A549 (cell line): ENCODE measurements around the gene NR3C1. TPM values are rescaled to one million over a fixed set of nuclear protein-coding genes. Genes with fewer than 3 reads are reported as not detected.

Source experiments
- ATAC-seq, 2 experiments: fragments of 200-7000 bp in 1 of 2; fragments of >200 bp in 1 of 2; cut with Nextera tagmentation in 1 of 2; cut with Tn5 transposase in 1 of 2; 3 replicates each; pipeline versions ENCODE4 v1.8.0 to v1.9.1; 2018 to 2020; ENCODE audit warnings: mild to moderate bottlenecking in 1 of 2, moderate library complexity in 1 of 2
- CTCF ChIA-PET: fragments of 300-600 bp; sonication (Branson Sonifier 250); formaldehyde crosslinking; extraction: SDS; loops from one replicate; lab custom pipeline; 2021; ENCODE audit warnings: antibody characterized with exemption, inconsistent platforms; lab: Yijun Ruan, JAX
- POLR2A ChIA-PET: fragments of 350-600 bp; formaldehyde crosslinking; extraction: SDS; loops from one replicate; lab custom pipeline; 2021; ENCODE audit warnings: antibody characterized with exemption, inconsistent platforms; lab: Yijun Ruan, JAX
- DNase-seq, 2 experiments: peaks; one replicate each; pipeline versions ENCODE4 v3.0.0 to v3.0.0-alpha.2; 2011 to 2016; ENCODE audit warnings: low read depth in 1 of 2, low spot score in 1 of 2
- FAIRE-seq: peaks from 2 replicates; lab custom pipeline; 2011; peaks lifted over from hg19 to GRCh38; lab: Jason Lieb, UNC
- H3K27ac ChIP-seq, 2 experiments: fragments of >200 bp; sonication (Bioruptor Twin); formaldehyde crosslinking; 3 replicates each; pipeline ENCODE4 v1.5.1; 2016 to 2017
- H3K4me1 ChIP-seq: fragments of >200 bp; sonication (Bioruptor Twin); formaldehyde crosslinking; 3 replicates; pipeline ENCODE4 v1.6.1; 2016
- H3K4me2 ChIP-seq: fragments of >200 bp; sonication (Bioruptor Twin); formaldehyde crosslinking; 3 replicates; pipeline ENCODE4 v1.6.1; 2016
- H3K4me3 ChIP-seq: fragments of >200 bp; sonication (Bioruptor Twin); formaldehyde crosslinking; 3 replicates; pipeline ENCODE4 v1.5.1; 2016
- H3K9me3 ChIP-seq: fragments of >200 bp; sonication (Bioruptor Twin); formaldehyde crosslinking; 3 replicates; pipeline ENCODE4 v1.6.1; 2016
- ATOH8 ChIP-seq: fragments of 250-450 bp; sonication (Bioruptor Pico); IDR thresholded peaks from 2 replicates; pipeline ENCODE4 v1.5.0; 2020; ENCODE audit warnings: low read depth, mild to moderate bottlenecking, moderate library complexity
- BCL3 ChIP-seq: fragments of >200 bp; sonication (Bioruptor Twin); formaldehyde crosslinking; IDR thresholded peaks from 3 replicates; pipeline ENCODE4 v1.6.1; 2016
- BHLHE40 ChIP-seq: IDR thresholded peaks from 2 replicates; pipeline ENCODE4 v1.6.1; 2012; ENCODE audit warnings: low read depth, low read length, inconsistent platforms
- CBX8 ChIP-seq: fragments of 200-600 bp; sonication (generic); IDR thresholded peaks from 2 replicates; pipeline ENCODE4 v1.6.1; 2016
- CHD4 ChIP-seq: fragments of 200-600 bp; sonication (generic); IDR thresholded peaks from 2 replicates; pipeline ENCODE4 v1.6.1; 2016; ENCODE audit warnings: antibody characterized with exemption, mild to moderate bottlenecking, borderline replicate concordance
- CTCF ChIP-seq: fragments of >200 bp; sonication (Bioruptor Twin); formaldehyde crosslinking; IDR thresholded peaks from 3 replicates; pipeline ENCODE4 v1.5.1; 2016
- E2F6 ChIP-seq: IDR thresholded peaks from 2 replicates; pipeline ENCODE4 v1.6.1; 2012; ENCODE audit warnings: low read depth, borderline replicate concordance
- FOSL2 ChIP-seq, 2 experiments: fragments of 450-650 bp in 1 of 2; fragments of >200 bp in 1 of 2; sonication (Bioruptor Twin) in 1 of 2; formaldehyde crosslinking; IDR thresholded peaks; 2 replicates each; pipeline versions ENCODE4 v1.5.0 to v1.6.1; 2016 to 2020; ENCODE audit warnings: mild to moderate bottlenecking in 1 of 2, moderate library complexity in 1 of 2
- FOXS1 ChIP-seq: fragments of 250-450 bp; sonication (Bioruptor Pico); IDR thresholded peaks from 2 replicates; pipeline ENCODE4 v1.5.0; 2020; ENCODE audit warnings: mild to moderate bottlenecking, moderate library complexity
- GATA3 ChIP-seq: IDR thresholded peaks from 2 replicates; pipeline ENCODE4 v1.6.1; 2012; ENCODE audit warnings: borderline replicate concordance
- HDAC2 ChIP-seq: fragments of 200-600 bp; sonication (generic); IDR thresholded peaks from 2 replicates; pipeline ENCODE4 v1.6.1; 2016
- HES2 ChIP-seq: fragments of >200 bp; sonication (Bioruptor Twin); formaldehyde crosslinking; IDR thresholded peaks from 2 replicates; pipeline ENCODE4 v1.6.1; 2016
- HOXB13 ChIP-seq: fragments of 250-450 bp; sonication (Bioruptor Pico); IDR thresholded peaks from 2 replicates; pipeline ENCODE4 v1.5.0; 2020; ENCODE audit warnings: low read depth, mild to moderate bottlenecking, moderate library complexity
- HOXB5 ChIP-seq: fragments of 250-450 bp; sonication (Bioruptor Pico); IDR thresholded peaks from 2 replicates; pipeline ENCODE4 v1.5.0; 2020; ENCODE audit warnings: mild to moderate bottlenecking, moderate library complexity
- JUN ChIP-seq, 2 experiments: fragments of >200 bp; sonication (Bioruptor Twin); formaldehyde crosslinking; IDR thresholded peaks; 2 replicates in 1 of 2; 3 replicates in 1 of 2; pipeline ENCODE4 v1.6.1; 2016 to 2017
- JUNB ChIP-seq: fragments of >200 bp; sonication (Bioruptor Twin); formaldehyde crosslinking; IDR thresholded peaks from 2 replicates; pipeline ENCODE4 v1.6.1; 2016
- KDM1A ChIP-seq: fragments of 200-600 bp; sonication (generic); IDR thresholded peaks from 2 replicates; pipeline ENCODE4 v1.6.1; 2016; ENCODE audit warnings: low read depth, mild to moderate bottlenecking
- KDM5A ChIP-seq: fragments of 200-600 bp; sonication (generic); IDR thresholded peaks from 2 replicates; pipeline ENCODE4 v1.6.1; 2016; ENCODE audit warnings: antibody characterized with exemption, mild to moderate bottlenecking
- MAX ChIP-seq: IDR thresholded peaks from 2 replicates; pipeline ENCODE4 v1.6.1; 2012
- NFE2L2 ChIP-seq: fragments of 150-350 bp; conservative IDR thresholded peaks from 2 replicates; pipeline ENCODE4 v1.6.1; 2014; ENCODE audit warnings: low read length
- NPAS2 ChIP-seq: fragments of 250-450 bp; sonication (Bioruptor Pico); IDR thresholded peaks from 2 replicates; pipeline ENCODE4 v1.8.0; 2022; ENCODE audit warnings: mild to moderate bottlenecking, moderate library complexity, borderline replicate concordance
- POLR2A ChIP-seq: IDR thresholded peaks from 2 replicates; pipeline ENCODE4 v1.6.1; 2012; ENCODE audit warnings: mild to moderate bottlenecking, low read length
- POLR2AphosphoS2 ChIP-seq: conservative IDR thresholded peaks from 2 replicates; pipeline ENCODE4 v1.6.1; 2012; ENCODE audit warnings: low read length, improper control_type of control experiment, inconsistent platforms
- RARB ChIP-seq: fragments of 250-450 bp; sonication (Bioruptor Pico); IDR thresholded peaks from 2 replicates; pipeline ENCODE4 v1.8.0; 2021; ENCODE audit warnings: mild to moderate bottlenecking, moderate library complexity
- RFX5 ChIP-seq: fragments of 450-650 bp; IDR thresholded peaks from 2 replicates; pipeline ENCODE4 v1.7.1; 2014; ENCODE audit warnings: antibody characterized with exemption, mild to moderate bottlenecking, moderate library complexity
- RNF2 ChIP-seq: fragments of 200-600 bp; sonication (generic); IDR thresholded peaks from 2 replicates; pipeline ENCODE4 v1.6.1; 2016; ENCODE audit warnings: low read depth, mild to moderate bottlenecking, antibody characterized with exemption, moderate library complexity, borderline replicate concordance
- SREBF2 ChIP-seq: fragments of 450-650 bp; IDR thresholded peaks from 2 replicates; pipeline ENCODE4 v1.6.1; 2014; ENCODE audit warnings: mild to moderate bottlenecking, moderate library complexity
- ZC3H11A ChIP-seq: fragments of 450-650 bp; IDR thresholded peaks from 2 replicates; pipeline ENCODE4 v1.6.1; 2014; ENCODE audit warnings: antibody characterized with exemption, mild to moderate bottlenecking
- ZFP36 ChIP-seq: fragments of 450-650 bp; IDR thresholded peaks from 2 replicates; pipeline ENCODE4 v1.6.1; 2014; ENCODE audit warnings: borderline replicate concordance; ENCODE audit not compliant: partially characterized antibody
- ZSCAN20 ChIP-seq: fragments of 250-450 bp; sonication (Bioruptor Pico); IDR thresholded peaks from 2 replicates; pipeline ENCODE4 v1.8.0; 2022; ENCODE audit warnings: mild to moderate bottlenecking, moderate library complexity
- WGBS: methylation state at CpG from one replicate; pipeline ENCODE4 v1.1.6; 2017; ENCODE audit errors: missing lambda C conversion rate; 5-methylcytosine and 5-hydroxymethylcytosine counted together
- polyA plus RNA-seq, 4 experiments: library from polyadenylated mRNA; depleted of rRNA in 3 of 4; stranded (reverse); fragments of >200 nt; fragmentation: RNase III in 1 of 4; extraction: RNeasy Plus Mini Kit Qiagen cat#74134 plus additional on column Dnase treatment in 1 of 4; gene quantifications; 2 replicates in 3 of 4; 3 replicates in 1 of 4; pipeline ENCODE4 v1.2.3, GENCODE V29; 2011 to 2017

The NR3C1 gene
- polyA plus RNA-seq, 2 of the 4 experiments (the other 2 are of a cell fraction): 46.5 to 73.0 TPM

GRCh38 chr5:143393524-143393923 lies 10.0 kb downstream of the NR3C1 start:
- FAIRE-seq: no peak
- Histone ChIP-seq H3K4me1 (peaks cover 70% of the 10 kb centered on the region), H3K4me2 (peak overlapping the region; percentile 88), H3K27ac (peak overlapping the region; percentile 18 to 68; a peak in 3 of 6 replicates), H3K4me3 (peak overlapping the region; percentile 8; the same call in 1 of the 3 replicates), H3K9me3 (no peaks in the 10 kb centered on the region)
- DNase-seq: no peak
- CTCF ChIA-PET: interaction anchor here (1.3 kb wide), 1 partner anchor 432 kb away, joined by 4 read pairs; no protein-coding TSS in a partner anchor
- 6% methylated on average over 1 of the region's 1 CpG for WGBS
- no peak for ATAC-seq
- POLR2A ChIA-PET: interaction anchor here (0.9 kb wide), 1 partner anchor 114 kb away, joined by 3 read pairs; no protein-coding TSS in a partner anchor
- TF ChIP-seq BHLHE40 (no peak), CBX8 (no peak), POLR2AphosphoS2 (no peak), FOXS1 (CRISPR knock-in tag) (no peak), POLR2A (no peak), RNF2 (no peak), MAX (no peak), KDM1A (no peak), HOXB5 (CRISPR knock-in tag) (no peak), SREBF2 (no peak), E2F6 (no peak), ATOH8 (CRISPR knock-in tag) (no peak), KDM5A (no peak), CHD4 (no peak), CTCF (no peak)

GRCh38 chr5:143390941-143391340 lies 12.5 kb downstream of the NR3C1 start:
- TF ChIP-seq KDM1A (no peak), HOXB13 (CRISPR knock-in tag) (no peak), FOSL2 (IDR thresholded peaks at IDR 0.05) (no peak), FOSL2 (CRISPR knock-in tag; IDR thresholded peaks at IDR 0.05) (no peak), BCL3 (no peak)
- Histone ChIP-seq H3K4me1 (peaks cover 71% of the 10 kb centered on the region), H3K9me3 (peaks cover 7% of the 10 kb centered on the region; the same call in 2 of the 3 replicates), H3K27ac (peak overlapping the region in 1 of 2 experiments; percentile 2; a peak in 1 of 6 replicates), H3K4me3 (no peak overlapping the region), H3K4me2 (peak overlapping the region; percentile 36)
- no peak for DNase-seq
- CTCF ChIA-PET: interaction anchor here (0.9 to 1.1 kb wide), 3 partner anchors 10 to 14 kb away, joined by 3 read pairs; no protein-coding TSS in a partner anchor
- peak; percentile 28 for FAIRE-seq
- no peak for ATAC-seq
- WGBS: 80% methylated on average over 2 of the region's 2 CpGs
- POLR2A ChIA-PET: interaction anchor here (0.7 kb wide), 1 partner anchor 22 kb away, joined by 3 read pairs; no protein-coding TSS in a partner anchor

- DNase-seq (no peak), FAIRE-seq (no peak), ATAC-seq (no peak)
- Histone ChIP-seq H3K4me1 (peaks cover 67% of the 10 kb centered on the region), H3K4me2 (peak overlapping the region; percentile 36), H3K27ac (no peak overlapping the region; a peak in 1 of 6 replicates), H3K4me3 (no peak overlapping the region), H3K9me3 (peaks cover 14% of the 10 kb centered on the region)
- POLR2A ChIA-PET: no interaction called here
- TF ChIP-seq ATOH8 (CRISPR knock-in tag) (no peak), JUN (IDR thresholded peaks at IDR 0.05) (no peak), HDAC2 (no peak), ZSCAN20 (CRISPR knock-in tag) (no peak), CHD4 (no peak), RNF2 (no peak), RARB (no peak), RFX5 (no peak), POLR2A (no peak), HES2 (no peak), ZFP36 (no peak), NFE2L2 (no peak), ZC3H11A (no peak), JUNB (no peak), GATA3 (no peak), NPAS2 (CRISPR knock-in tag) (no peak)
- CTCF ChIA-PET: interaction anchor here (1.0 to 1.1 kb wide), 2 partner anchors 10 to 14 kb away, joined by 3 read pairs; no protein-coding TSS in a partner anchor
Measured at GRCh38 chr5:143390258-143390657, 13.2 kb downstream of the NR3C1 start.
